Caki2 (cell line): ENCODE measurements around the gene PTPRK. TPM values are rescaled to one million over a fixed set of nuclear protein-coding genes. Genes with fewer than 3 reads are reported as not detected.
"Not testable (repeated sequence)": the region's sequence is repeated elsewhere in the genome, so short reads cannot be mapped to it uniquely, and the experiment has no call there.

ENCODE experiments used
- DNase-seq: peaks from one replicate; pipeline ENCODE4 v3.0.0-alpha.2; 2015; ENCODE audit warnings: low read depth
- in situ Hi-C: cut with HindIII; loops from 2 replicates; pipeline ENCODE4 v1.10.0; 2016; ENCODE audit warnings: low sequenced_read_pairs, low pct_unique_long_range_greater_than_20kb, mixed read lengths
- total RNA-seq: library from RNA; depleted of rRNA; stranded (reverse); fragments of >200 nt; shearing (Covaris generic); gene quantifications from 2 replicates; pipeline ENCODE4 v1.2.3, GENCODE V29; 2014; ENCODE audit warnings: low replicate concordance

PTPRK gene
- total RNA-seq, 1 experiment from 2014 or later = 32.6 TPM

DNA sequence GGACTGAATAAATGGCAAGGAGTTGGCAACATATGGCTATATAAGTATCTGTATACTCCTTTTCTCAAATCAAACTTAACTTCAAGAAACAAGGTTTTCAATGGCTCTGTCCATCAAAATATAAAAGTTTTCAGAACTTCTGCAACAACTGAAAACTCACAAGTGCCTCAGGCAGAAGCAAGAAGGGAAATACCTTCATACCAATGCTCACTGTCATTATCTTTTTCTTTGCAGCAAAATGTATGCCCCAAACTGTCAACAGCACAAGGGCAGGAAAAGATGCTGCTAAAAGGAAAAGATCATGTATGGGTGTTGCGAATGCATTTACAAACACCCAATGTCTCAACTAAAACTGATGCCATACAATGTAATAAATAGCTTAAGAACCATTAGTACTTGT is 45.9 kb downstream of the PTPRK start:
- in situ Hi-C loops = no loop called here
- DNase-seq = no peak

GRCh38 chr6:128471907-128472306 is 48.5 kb downstream of the PTPRK start:
- DNase-seq = no peak
- in situ Hi-C loops = no loop called here

DNA sequence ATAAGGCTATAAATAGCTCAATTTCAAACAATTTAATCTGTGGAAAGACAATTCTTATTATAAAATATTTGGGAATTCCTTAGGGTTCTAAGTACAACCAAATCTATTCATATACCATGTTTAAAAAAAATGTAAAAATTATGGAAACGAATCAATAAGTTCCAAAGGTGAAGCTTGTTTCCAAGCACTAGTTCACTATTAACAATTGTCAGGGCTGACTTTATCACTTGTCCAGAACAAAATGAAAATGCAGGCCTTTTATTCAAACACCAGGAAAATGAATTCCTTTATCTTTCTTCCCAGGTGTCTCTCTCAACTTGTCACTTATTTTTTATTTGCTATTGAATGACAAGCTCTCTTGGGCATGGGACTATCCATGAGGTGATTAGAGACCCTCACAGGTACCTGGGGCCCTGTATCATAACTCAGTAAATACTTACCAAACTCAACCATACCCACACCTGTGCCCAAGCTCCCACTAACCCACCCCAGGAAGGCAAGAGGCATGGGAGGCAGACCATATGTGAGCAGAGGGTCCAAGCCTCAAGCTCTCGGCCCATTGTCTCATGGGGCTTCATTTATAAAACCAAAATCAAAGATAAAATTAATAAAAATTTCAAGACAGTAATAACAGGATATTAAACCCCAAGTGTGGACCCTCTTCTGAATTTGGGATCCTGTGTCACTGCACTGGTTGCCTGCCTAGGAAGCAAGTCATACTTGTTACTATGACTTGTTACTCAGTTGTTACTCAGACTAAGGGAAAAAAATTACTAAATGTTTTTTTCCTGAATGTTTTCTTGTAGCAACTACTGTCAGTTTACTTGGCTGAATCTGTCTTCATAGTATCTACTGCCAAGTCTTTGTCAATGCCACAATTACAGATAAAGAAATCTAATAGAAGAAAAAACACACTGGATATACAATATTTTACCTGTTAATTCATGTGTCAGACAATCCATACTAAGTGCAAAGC is 54.7 kb downstream of the PTPRK start:
- DNase-seq = no peak
- in situ Hi-C loops = no loop called here

GRCh38 chr6:128464790-128465189 is 55.6 kb downstream of the PTPRK start:
- in situ Hi-C loops = no loop called here
- DNase-seq = no peak

- peak; percentile 39 for DNase-seq
- in situ Hi-C loops = no loop called here
Measured at GRCh38 chr6:128463942-128464341, 56.5 kb downstream of the PTPRK start.

GRCh38 chr6:128461501-128461900 is 58.9 kb downstream of the PTPRK start:
- in situ Hi-C loops = no loop called here
- no peak for DNase-seq

GRCh38 chr6:128456510-128457230 is 63.7 kb downstream of the PTPRK start:
- in situ Hi-C loops = no loop called here
- no peak for DNase-seq

- in situ Hi-C loops = no loop called here
- DNase-seq = no peak
Measured at GRCh38 chr6:128455959-128456358, 64.4 kb downstream of the PTPRK start.

DNA sequence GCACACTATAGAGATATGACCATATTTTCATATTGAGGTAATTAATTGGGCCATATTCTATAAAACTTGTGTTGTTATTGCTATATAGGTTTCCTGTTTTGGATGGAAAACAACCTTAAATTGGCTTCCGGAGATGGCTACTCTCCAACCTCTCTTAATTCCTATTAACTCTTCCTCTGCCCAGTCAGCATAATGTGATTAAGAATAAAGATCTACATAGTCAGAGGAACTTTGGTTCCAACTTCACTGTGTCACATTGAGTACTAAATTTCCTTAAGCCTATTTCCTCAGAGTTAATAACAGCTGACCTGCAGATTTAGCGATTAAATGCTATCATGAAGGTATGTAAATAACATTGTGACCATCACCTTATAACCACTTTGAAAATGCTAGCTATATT is 67.7 kb downstream of the PTPRK start:
- DNase-seq = no peak
- in situ Hi-C loops = no loop called here

- no peak for DNase-seq
- in situ Hi-C loops = no loop called here
Measured at GRCh38 chr6:128446497-128446896, 73.9 kb downstream of the PTPRK start.

DNA sequence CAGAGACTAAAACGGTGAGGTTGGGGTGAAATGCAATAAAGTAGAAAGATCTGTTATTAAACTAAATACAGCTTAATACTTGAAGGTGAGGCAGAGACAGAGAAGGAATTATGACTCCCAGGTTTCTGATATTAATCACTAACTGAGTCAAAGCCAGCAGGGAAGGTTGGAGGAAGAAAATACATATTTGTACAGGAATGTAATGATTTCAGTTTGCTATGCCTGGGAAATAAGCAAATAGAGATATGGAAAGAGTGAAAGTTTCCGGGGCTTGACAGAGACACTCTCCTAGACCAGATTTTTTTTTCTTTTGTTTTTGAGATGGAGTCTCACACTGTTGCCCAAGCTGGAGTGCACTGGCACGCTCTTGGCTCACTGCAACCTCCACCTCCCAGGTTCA is 76.8 kb downstream of the PTPRK start:
- no peak for DNase-seq
- in situ Hi-C loops = no loop called here

GRCh38 chr6:128439627-128440026 is 80.8 kb downstream of the PTPRK start:
- in situ Hi-C loops = no loop called here
- no peak for DNase-seq

- DNase-seq = no peak
- in situ Hi-C loops = no loop called here
Measured at GRCh38 chr6:128438393-128438792, 82.0 kb downstream of the PTPRK start.

DNA sequence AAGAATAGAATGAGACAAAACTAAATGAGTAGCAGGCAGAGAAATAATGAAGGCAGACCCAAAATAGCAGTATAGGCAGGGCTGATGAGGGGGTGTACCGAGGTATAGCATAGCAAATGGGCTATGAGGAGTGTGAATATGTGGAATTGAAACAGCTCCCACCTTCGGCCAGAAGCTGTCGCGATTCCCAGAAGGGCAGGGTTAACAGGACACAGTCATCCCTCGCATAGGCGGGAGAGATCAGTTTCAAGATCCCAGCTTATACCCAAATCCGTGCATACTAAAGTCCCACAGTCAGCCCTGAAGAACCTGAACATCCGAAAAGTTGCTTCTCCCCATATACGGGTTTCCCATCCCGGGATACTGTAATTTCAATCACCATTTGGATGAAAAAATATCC is 82.7 kb downstream of the PTPRK start:
- in situ Hi-C loops = no loop called here

GRCh38 chr6:128434752-128435151 is 85.6 kb downstream of the PTPRK start:
- in situ Hi-C loops, DNase-seq: not testable (repeated sequence)

More for the DNA sequence above, 82.7 kb downstream of the PTPRK start:
- no peak for DNase-seq

DNA sequence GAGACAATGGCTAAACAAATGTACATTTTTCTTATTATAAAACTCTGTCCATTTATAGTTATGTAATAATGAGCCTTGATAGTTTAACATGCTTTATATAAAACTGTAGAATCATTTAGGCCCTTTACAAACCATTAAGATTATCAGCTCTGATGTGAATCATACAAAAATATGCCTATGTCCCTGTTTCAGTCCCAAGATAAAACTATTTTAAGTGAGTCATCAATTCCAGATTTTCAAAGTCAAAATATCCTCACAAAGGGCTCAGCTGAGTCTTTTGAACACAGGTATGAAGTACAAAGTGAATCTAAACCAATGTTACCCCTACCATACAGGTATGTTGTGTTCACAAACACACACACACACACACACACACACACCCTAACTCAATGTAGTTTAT is 88.0 kb downstream of the PTPRK start:
- DNase-seq = no peak
- in situ Hi-C loops = no loop called here

- no peak for DNase-seq
- in situ Hi-C loops = no loop called here
Measured at GRCh38 chr6:128427139-128427538, 93.3 kb downstream of the PTPRK start.

GRCh38 chr6:128425856-128426255 is 94.5 kb downstream of the PTPRK start:
- no peak for DNase-seq
- in situ Hi-C loops = no loop called here

DNA sequence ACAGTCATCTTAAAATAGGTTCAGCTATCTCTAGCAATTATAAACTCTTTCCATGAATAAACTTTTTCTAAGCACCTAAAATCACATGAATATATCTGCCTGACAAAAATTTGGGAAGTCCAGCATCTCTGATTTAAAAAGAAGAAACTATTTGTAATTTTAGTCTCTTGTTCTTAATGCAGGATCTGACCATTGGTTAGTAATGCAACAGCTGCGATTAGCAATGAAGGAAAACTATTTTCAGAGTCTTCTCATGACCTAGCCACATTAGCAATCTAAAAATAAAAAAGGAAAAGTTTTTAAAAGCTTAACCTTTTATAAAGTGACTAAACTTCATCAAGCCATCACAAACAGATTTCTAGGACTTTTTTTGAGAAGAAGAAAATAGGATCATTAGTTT is 97.5 kb downstream of the PTPRK start:
- in situ Hi-C loops = no loop called here
- DNase-seq = no peak
